SK-N-SH treated with all-trans-retinoic acid at 6 μM for 48 hours (cell line): ENCODE measurements around the gene COX7A2L.

Experiments used
- ARNTL ChIP-seq: fragments of 450-650 bp; formaldehyde crosslinking; IDR thresholded peaks from 2 replicates; pipeline ENCODE4 v1.5.0; 2020; ENCODE audit warnings: low read depth, mild to moderate bottlenecking, moderate library complexity, borderline replicate concordance
- BACH2 ChIP-seq: fragments of 250-450 bp; sonication (Bioruptor Pico); IDR thresholded peaks from 2 replicates; pipeline ENCODE4 v1.9.0; 2021; ENCODE audit warnings: mild to moderate bottlenecking, borderline replicate concordance
- ISL1 ChIP-seq: fragments of 250-450 bp; sonication (Bioruptor Pico); IDR thresholded peaks from 2 replicates; pipeline ENCODE4 v2.1.2; 2022; ENCODE audit warnings: mild to moderate bottlenecking, moderate library complexity
- OSR1 ChIP-seq: fragments of 250-450 bp; sonication (Bioruptor Pico); IDR thresholded peaks from 2 replicates; pipeline ENCODE4 v1.8.0; 2022; ENCODE audit warnings: moderate library complexity, mild to moderate bottlenecking, inconsistent platforms
- TCF4 ChIP-seq: fragments of 250-450 bp; sonication (Bioruptor Pico); IDR thresholded peaks from 2 replicates; pipeline ENCODE4 v1.8.0; 2021; ENCODE audit warnings: mild to moderate bottlenecking, moderate library complexity, borderline replicate concordance
- ZFP3 ChIP-seq: fragments of 250-450 bp; sonication (Bioruptor Pico); IDR thresholded peaks from 2 replicates; pipeline ENCODE4 v1.5.0; 2020; ENCODE audit warnings: mild to moderate bottlenecking, moderate library complexity
- ZFP30 ChIP-seq: fragments of 450-650 bp; formaldehyde crosslinking; IDR thresholded peaks from 2 replicates; pipeline ENCODE4 v1.5.0; 2022; ENCODE audit warnings: mild to moderate bottlenecking, moderate library complexity
- ZNF565 ChIP-seq: fragments of 450-650 bp; formaldehyde crosslinking; conservative IDR thresholded peaks from 2 replicates; pipeline ENCODE4 v1.5.0; 2020; ENCODE audit warnings: low read depth, mild to moderate bottlenecking, moderate library complexity
- TF ChIP-seq, protein P1 (sequence below): fragments of 250-450 bp; sonication (Bioruptor Pico); IDR thresholded peaks from 2 replicates; pipeline ENCODE4 v1.8.0; 2020; ENCODE audit warnings: mild to moderate bottlenecking, moderate library complexity, borderline replicate concordance

DNA sequence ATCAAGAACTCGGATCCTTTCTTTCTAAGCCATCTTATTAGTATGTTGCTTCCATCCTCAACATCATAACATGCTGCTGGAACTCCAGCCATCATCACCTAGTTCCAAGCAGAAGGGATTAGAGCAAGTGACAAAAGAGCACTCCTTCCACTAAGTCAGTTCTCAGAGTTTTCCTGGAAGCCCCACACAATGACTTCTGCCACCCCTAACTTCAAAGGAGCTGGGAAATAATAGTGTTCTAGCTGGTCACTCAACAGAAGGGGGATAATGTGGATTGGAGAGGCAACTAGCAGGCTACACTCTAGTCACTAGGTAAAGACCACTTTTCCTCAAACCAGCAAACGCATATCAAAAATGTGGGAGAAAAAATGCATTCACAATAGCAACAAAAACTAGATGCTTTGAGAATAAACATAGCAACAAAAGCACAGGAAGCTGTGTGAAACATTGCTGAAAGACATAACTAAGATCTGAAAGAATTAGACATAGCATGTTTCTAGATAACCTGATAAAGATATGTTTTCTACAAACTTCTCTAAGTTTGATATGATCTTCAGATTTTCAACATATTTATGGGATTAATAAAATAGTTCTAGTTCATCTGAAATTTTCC is 39.5 kb downstream of the COX7A2L start:
- TF ChIP-seq OSR1 (CRISPR knock-in tag) (no peak), ZFP30 (CRISPR knock-in tag) (no peak), ISL1 (CRISPR knock-in tag) (no peak), ZFP3 (CRISPR knock-in tag) (no peak), TCF4 (no peak), ZNF565 (no peak), BACH2 (no peak), ARNTL (CRISPR knock-in tag) (no peak)
- TF ChIP-seq, protein P1, sequence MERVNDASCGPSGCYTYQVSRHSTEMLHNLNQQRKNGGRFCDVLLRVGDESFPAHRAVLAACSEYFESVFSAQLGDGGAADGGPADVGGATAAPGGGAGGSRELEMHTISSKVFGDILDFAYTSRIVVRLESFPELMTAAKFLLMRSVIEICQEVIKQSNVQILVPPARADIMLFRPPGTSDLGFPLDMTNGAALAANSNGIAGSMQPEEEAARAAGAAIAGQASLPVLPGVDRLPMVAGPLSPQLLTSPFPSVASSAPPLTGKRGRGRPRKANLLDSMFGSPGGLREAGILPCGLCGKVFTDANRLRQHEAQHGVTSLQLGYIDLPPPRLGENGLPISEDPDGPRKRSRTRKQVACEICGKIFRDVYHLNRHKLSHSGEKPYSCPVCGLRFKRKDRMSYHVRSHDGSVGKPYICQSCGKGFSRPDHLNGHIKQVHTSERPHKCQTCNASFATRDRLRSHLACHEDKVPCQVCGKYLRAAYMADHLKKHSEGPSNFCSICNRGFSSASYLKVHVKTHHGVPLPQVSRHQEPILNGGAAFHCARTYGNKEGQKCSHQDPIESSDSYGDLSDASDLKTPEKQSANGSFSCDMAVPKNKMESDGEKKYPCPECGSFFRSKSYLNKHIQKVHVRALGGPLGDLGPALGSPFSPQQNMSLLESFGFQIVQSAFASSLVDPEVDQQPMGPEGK (CRISPR knock-in tag), result no peak
